ENCODE measurements around the gene KCNAB2.

The KCNAB2 gene

DNA sequence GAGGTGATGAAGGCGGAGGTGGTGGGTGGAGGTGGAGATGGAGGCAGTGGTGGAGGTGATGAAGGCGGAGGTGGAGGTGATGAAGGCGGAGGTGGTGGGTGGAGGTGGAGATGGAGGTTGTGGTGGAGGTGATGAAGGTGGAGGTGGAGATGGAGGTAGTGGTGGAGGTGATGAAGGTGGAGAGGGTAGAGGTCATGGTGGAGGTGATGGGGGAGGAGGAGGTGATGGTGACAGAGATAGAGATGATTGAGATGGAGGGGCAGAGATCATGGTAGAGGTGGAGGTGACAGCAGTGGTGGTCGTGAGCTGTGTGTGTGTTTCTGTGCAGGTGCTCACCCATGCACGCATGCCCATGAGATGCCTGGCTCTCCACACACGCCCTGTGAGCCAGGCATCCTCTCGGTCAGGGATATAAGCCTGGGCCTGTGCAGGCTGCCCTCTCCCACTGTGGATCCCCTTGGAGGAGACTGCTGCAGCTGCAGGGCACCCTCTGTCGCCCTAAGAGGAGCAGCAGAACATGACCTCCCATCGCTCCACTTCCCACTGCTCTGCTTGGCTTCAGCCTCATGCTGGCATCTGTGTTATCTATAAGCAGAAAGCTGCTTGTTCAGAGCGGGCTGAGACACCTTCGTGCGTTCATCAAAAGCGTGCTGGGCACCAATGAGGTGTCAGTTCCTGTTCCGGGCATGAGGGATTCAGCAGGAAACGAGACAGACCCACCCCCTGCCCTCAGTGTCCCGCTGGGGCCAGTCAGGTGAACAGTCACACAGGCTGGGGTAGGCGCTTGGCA lies 33.0 kb upstream of the KCNAB2 start:
- TF ChIP-seq ZNF8 (CRISPR knock-in tag; IDR thresholded peaks at IDR 0.05): no peak
- no peak for TF ChIP-seq GLIS3 (CRISPR knock-in tag; IDR thresholded peaks at IDR 0.05)
- TF ChIP-seq OSR1 (CRISPR knock-in tag; IDR thresholded peaks at IDR 0.05): no peak
- ATAC-seq: no peak

DNA sequence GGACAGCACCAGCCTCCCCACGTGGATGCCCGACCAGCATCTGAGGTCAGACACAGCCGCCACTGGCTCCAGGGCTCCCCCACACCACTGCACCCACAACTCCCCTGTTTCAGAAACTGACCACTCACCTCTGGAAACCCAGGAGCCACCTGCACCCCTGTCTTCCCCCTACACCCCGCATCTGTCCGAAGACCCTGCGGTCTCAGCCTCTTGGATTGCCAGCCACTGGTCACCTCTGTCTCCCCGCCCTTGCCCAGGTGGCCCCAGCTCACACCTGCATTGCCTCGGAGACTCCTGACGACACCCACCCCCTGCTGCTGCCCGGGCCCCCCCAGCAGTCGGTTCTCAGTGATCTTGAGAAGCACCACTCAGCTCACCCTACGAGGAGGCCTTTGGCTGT lies 32.2 kb upstream of the KCNAB2 start:
- TF ChIP-seq ZNF565 (CRISPR knock-in tag; conservative IDR thresholded peaks at IDR 0.05; ENCODE audit: low read depth) (no peak), TOX (CRISPR knock-in tag; IDR thresholded peaks at IDR 0.05; ENCODE audit: borderline replicate concordance) (no peak), PPARA (CRISPR knock-in tag; IDR thresholded peaks at IDR 0.05; ENCODE audit: borderline replicate concordance) (no peak), CSDC2 (CRISPR knock-in tag; IDR thresholded peaks at IDR 0.05) (no peak), ZNF8 (CRISPR knock-in tag; IDR thresholded peaks at IDR 0.05) (no peak), ZFP3 (CRISPR knock-in tag; IDR thresholded peaks at IDR 0.05) (no peak), ZFP30 (CRISPR knock-in tag; IDR thresholded peaks at IDR 0.05) (no peak), ESRRG (CRISPR knock-in tag; IDR thresholded peaks at IDR 0.05) (no peak), TCF4 (CRISPR knock-in tag; IDR thresholded peaks at IDR 0.05; ENCODE audit: borderline replicate concordance) (no peak), ARNTL (CRISPR knock-in tag; IDR thresholded peaks at IDR 0.05; ENCODE audit: borderline replicate concordance, low read depth) (no peak), OSR1 (CRISPR knock-in tag; IDR thresholded peaks at IDR 0.05) (no peak), BACH2 (CRISPR knock-in tag; IDR thresholded peaks at IDR 0.05; ENCODE audit: borderline replicate concordance) (no peak), ZNF70 (CRISPR knock-in tag; IDR thresholded peaks at IDR 0.05) (no peak), ZC3H10 (CRISPR knock-in tag; IDR thresholded peaks at IDR 0.05) (no peak)
- TF ChIP-seq, protein P1, sequence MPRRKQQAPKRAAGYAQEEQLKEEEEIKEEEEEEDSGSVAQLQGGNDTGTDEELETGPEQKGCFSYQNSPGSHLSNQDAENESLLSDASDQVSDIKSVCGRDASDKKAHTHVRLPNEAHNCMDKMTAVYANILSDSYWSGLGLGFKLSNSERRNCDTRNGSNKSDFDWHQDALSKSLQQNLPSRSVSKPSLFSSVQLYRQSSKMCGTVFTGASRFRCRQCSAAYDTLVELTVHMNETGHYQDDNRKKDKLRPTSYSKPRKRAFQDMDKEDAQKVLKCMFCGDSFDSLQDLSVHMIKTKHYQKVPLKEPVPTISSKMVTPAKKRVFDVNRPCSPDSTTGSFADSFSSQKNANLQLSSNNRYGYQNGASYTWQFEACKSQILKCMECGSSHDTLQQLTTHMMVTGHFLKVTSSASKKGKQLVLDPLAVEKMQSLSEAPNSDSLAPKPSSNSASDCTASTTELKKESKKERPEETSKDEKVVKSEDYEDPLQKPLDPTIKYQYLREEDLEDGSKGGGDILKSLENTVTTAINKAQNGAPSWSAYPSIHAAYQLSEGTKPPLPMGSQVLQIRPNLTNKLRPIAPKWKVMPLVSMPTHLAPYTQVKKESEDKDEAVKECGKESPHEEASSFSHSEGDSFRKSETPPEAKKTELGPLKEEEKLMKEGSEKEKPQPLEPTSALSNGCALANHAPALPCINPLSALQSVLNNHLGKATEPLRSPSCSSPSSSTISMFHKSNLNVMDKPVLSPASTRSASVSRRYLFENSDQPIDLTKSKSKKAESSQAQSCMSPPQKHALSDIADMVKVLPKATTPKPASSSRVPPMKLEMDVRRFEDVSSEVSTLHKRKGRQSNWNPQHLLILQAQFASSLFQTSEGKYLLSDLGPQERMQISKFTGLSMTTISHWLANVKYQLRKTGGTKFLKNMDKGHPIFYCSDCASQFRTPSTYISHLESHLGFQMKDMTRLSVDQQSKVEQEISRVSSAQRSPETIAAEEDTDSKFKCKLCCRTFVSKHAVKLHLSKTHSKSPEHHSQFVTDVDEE (CRISPR knock-in tag; IDR thresholded peaks at IDR 0.05): no peak
- TF ChIP-seq, protein P2, sequence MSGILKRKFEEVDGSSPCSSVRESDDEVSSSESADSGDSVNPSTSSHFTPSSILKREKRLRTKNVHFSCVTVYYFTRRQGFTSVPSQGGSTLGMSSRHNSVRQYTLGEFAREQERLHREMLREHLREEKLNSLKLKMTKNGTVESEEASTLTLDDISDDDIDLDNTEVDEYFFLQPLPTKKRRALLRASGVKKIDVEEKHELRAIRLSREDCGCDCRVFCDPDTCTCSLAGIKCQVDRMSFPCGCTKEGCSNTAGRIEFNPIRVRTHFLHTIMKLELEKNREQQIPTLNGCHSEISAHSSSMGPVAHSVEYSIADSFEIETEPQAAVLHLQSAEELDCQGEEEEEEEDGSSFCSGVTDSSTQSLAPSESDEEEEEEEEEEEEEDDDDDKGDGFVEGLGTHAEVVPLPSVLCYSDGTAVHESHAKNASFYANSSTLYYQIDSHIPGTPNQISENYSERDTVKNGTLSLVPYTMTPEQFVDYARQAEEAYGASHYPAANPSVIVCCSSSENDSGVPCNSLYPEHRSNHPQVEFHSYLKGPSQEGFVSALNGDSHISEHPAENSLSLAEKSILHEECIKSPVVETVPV (CRISPR knock-in tag; IDR thresholded peaks at IDR 0.05): no peak
- TF ChIP-seq, protein P3, sequence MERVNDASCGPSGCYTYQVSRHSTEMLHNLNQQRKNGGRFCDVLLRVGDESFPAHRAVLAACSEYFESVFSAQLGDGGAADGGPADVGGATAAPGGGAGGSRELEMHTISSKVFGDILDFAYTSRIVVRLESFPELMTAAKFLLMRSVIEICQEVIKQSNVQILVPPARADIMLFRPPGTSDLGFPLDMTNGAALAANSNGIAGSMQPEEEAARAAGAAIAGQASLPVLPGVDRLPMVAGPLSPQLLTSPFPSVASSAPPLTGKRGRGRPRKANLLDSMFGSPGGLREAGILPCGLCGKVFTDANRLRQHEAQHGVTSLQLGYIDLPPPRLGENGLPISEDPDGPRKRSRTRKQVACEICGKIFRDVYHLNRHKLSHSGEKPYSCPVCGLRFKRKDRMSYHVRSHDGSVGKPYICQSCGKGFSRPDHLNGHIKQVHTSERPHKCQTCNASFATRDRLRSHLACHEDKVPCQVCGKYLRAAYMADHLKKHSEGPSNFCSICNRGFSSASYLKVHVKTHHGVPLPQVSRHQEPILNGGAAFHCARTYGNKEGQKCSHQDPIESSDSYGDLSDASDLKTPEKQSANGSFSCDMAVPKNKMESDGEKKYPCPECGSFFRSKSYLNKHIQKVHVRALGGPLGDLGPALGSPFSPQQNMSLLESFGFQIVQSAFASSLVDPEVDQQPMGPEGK (CRISPR knock-in tag; IDR thresholded peaks at IDR 0.05; ENCODE audit: borderline replicate concordance): no peak
- TF ChIP-seq, protein P4, sequence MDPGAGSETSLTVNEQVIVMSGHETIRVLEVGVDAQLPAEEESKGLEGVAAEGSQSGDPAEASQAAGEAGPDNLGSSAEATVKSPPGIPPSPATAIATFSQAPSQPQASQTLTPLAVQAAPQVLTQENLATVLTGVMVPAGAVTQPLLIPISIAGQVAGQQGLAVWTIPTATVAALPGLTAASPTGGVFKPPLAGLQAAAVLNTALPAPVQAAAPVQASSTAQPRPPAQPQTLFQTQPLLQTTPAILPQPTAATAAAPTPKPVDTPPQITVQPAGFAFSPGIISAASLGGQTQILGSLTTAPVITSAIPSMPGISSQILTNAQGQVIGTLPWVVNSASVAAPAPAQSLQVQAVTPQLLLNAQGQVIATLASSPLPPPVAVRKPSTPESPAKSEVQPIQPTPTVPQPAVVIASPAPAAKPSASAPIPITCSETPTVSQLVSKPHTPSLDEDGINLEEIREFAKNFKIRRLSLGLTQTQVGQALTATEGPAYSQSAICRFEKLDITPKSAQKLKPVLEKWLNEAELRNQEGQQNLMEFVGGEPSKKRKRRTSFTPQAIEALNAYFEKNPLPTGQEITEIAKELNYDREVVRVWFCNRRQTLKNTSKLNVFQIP (CRISPR knock-in tag; IDR thresholded peaks at IDR 0.05; ENCODE audit: borderline replicate concordance, low read depth): no peak

DNA sequence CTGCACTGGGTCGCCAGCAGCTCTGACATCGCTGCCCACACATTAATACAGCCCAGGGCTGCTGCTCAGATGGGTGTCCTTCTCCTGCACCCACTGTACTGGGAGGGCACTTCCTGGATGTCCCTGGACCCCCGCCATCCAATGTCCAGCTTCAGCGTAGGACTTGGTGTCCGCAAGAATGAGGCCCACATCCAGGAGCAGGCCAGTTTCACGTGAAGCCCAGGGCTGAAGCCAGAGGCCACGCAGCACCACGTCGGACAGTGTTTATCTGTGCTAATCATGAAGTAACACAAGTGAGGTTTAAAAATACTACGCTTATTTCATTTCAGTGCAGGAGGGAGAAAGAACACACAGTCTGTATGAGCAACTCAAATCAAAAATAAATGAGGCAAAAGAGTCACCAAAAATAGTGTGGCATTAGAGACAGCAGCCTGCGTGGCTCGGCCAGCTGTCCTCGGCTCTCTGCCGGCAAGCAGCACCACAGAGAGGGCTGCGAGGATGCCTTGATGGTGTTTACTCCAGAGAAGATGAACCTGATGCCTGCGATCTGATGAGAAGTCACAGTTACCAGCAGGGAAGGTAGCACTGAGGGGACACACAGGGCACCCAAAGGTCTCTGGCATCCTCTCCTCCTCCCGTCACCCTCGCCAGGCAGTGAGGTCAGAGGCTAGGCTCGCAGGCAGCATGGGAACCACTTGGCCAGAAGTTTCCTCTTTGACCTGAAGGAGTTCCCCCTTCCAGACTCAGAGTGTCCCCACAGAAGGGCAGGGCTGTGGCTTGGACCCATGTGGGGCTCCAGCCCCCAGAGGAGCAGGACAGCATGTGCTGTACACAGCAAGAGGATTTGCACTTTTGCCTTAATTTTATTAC lies 31.3 kb upstream of the KCNAB2 start:
- ATAC-seq: no peak
- no peak for TF ChIP-seq SNAI2 (CRISPR knock-in tag; IDR thresholded peaks at IDR 0.05)
- no peak for TF ChIP-seq GLIS3 (CRISPR knock-in tag; IDR thresholded peaks at IDR 0.05)
- TF ChIP-seq TCF4 (CRISPR knock-in tag; IDR thresholded peaks at IDR 0.05; ENCODE audit: borderline replicate concordance): no peak
- TF ChIP-seq, protein P3 (CRISPR knock-in tag; IDR thresholded peaks at IDR 0.05; ENCODE audit: borderline replicate concordance): no peak
- TF ChIP-seq TOX (CRISPR knock-in tag; IDR thresholded peaks at IDR 0.05; ENCODE audit: borderline replicate concordance): no peak
- no peak for TF ChIP-seq BACH2 (CRISPR knock-in tag; IDR thresholded peaks at IDR 0.05; ENCODE audit: borderline replicate concordance)
- no peak for TF ChIP-seq ZNF8 (CRISPR knock-in tag; IDR thresholded peaks at IDR 0.05)
- TF ChIP-seq, protein P5, sequence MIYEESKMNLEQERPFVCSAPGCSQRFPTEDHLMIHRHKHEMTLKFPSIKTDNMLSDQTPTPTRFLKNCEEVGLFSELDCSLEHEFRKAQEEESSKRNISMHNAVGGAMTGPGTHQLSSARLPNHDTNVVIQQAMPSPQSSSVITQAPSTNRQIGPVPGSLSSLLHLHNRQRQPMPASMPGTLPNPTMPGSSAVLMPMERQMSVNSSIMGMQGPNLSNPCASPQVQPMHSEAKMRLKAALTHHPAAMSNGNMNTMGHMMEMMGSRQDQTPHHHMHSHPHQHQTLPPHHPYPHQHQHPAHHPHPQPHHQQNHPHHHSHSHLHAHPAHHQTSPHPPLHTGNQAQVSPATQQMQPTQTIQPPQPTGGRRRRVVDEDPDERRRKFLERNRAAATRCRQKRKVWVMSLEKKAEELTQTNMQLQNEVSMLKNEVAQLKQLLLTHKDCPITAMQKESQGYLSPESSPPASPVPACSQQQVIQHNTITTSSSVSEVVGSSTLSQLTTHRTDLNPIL (CRISPR knock-in tag; IDR thresholded peaks at IDR 0.05; ENCODE audit: low read depth): no peak
- no peak for TF ChIP-seq ESRRG (CRISPR knock-in tag; IDR thresholded peaks at IDR 0.05)
- TF ChIP-seq, protein P2 (CRISPR knock-in tag; IDR thresholded peaks at IDR 0.05): no peak
- no peak for TF ChIP-seq PPARA (CRISPR knock-in tag; IDR thresholded peaks at IDR 0.05; ENCODE audit: borderline replicate concordance)
- no peak for TF ChIP-seq CSDC2 (CRISPR knock-in tag; IDR thresholded peaks at IDR 0.05)
- no peak for TF ChIP-seq ZC3H10 (CRISPR knock-in tag; IDR thresholded peaks at IDR 0.05)
- TF ChIP-seq ZNF70 (CRISPR knock-in tag; IDR thresholded peaks at IDR 0.05): no peak

More for the DNA sequence above, 32.2 kb upstream of the KCNAB2 start:
- ATAC-seq: no peak

All from SK-N-SH treated with all-trans-retinoic acid at 6 μM for 48 hours (cell line).